Measurements from ENCODE around the gene NUTM1.

- TF ChIP-seq CTCF (IDR thresholded peaks at IDR 0.05) (no peak), POLR2A (IDR thresholded peaks at IDR 0.05) (no peak)
Observed at GRCh38 chr15:34297059-34297458, 46.1 kb upstream of the NUTM1 start.
